ENCODE data around the gene TMIE. TPM values are rescaled to one million over a fixed set of nuclear protein-coding genes. Genes with fewer than 3 reads are reported as not detected.
A peak's percentile ranks its signal among the peaks of the same experiment; 100 is the strongest.

TMIE gene
- total and polyA plus RNA-seq, 9 of the 15 experiments (the other 6 are each of a cell fraction or from before 2014, with no cell fraction given), result not detected

GRCh38 chr3:46685446-46685845 is 15.7 kb upstream of the TMIE start:
- ChIA-PET POLR2A (interaction anchor here (0.7 kb wide), 1 partner anchor 370 kb away, joined by 3 read pairs; no protein-coding TSS in a partner anchor), CTCF (ENCODE audit: low intra/inter-chr PET ratio) (no interaction called here)
- FAIRE-seq, result no peak
- 4% methylated on average over 9 of the region's 9 CpGs for WGBS (ENCODE audit: insufficient coverage, low coverage, missing lambda C conversion rate)
- H2AFZ ChIP-seq (ENCODE audit: low read depth, low read length), result no peak overlapping the region
- no peak overlapping the region for H3K4me3 ChIP-seq
- no peak overlapping the region for H3K27ac ChIP-seq (ENCODE audit: extremely low read depth, low read depth, low read length)
- intact Hi-C loops (cut with micrococcal nuclease), result no loop called here
- peak; percentile 35; the same call in 2 of the 3 replicates for ATAC-seq
- H3K9me3 ChIP-seq (replicated peaks; ENCODE audit: control insufficient read depth, insufficient read depth, low read depth, low read length), result no peaks in the 10 kb centered on the region
- TF ChIP-seq ZNF23 (CRISPR knock-in tag; IDR thresholded peaks at IDR 0.05) (no peak), ZNF175 (CRISPR knock-in tag; IDR thresholded peaks at IDR 0.05; ENCODE audit: low read depth) (no peak), ZNF408 (CRISPR knock-in tag; IDR thresholded peaks at IDR 0.05; ENCODE audit: low read depth) (no peak)
- TF ChIP-seq, protein P1, sequence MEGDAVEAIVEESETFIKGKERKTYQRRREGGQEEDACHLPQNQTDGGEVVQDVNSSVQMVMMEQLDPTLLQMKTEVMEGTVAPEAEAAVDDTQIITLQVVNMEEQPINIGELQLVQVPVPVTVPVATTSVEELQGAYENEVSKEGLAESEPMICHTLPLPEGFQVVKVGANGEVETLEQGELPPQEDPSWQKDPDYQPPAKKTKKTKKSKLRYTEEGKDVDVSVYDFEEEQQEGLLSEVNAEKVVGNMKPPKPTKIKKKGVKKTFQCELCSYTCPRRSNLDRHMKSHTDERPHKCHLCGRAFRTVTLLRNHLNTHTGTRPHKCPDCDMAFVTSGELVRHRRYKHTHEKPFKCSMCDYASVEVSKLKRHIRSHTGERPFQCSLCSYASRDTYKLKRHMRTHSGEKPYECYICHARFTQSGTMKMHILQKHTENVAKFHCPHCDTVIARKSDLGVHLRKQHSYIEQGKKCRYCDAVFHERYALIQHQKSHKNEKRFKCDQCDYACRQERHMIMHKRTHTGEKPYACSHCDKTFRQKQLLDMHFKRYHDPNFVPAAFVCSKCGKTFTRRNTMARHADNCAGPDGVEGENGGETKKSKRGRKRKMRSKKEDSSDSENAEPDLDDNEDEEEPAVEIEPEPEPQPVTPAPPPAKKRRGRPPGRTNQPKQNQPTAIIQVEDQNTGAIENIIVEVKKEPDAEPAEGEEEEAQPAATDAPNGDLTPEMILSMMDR (IDR thresholded peaks at IDR 0.05 in 2 of 3, conservative IDR thresholded peaks at IDR 0.05 in 1 of 3; ENCODE audit: insufficient read depth in 2 of 3, low read depth in 1 of 3, low read length in 3 of 3), result peak in 2 of 3 experiments; percentile 19 to 24; a peak in 1 of 6 replicates
- no peak overlapping the region for H3K9ac ChIP-seq (ENCODE audit: insufficient read depth in 1 of 2, low read depth in 2 of 2, low read length in 2 of 2)
- no peak overlapping the region for H3K4me2 ChIP-seq (ENCODE audit: insufficient read depth, low read length)
- peaks cover 5% of the 10 kb centered on the region for H3K9me1 ChIP-seq (ENCODE audit: control insufficient read depth, insufficient read depth, low read length)
- H3K27me3 ChIP-seq (ENCODE audit: control insufficient read depth in 2 of 2, insufficient read depth in 2 of 2, low read length in 2 of 2), result peaks cover 24 to 97% of the 10 kb centered on the region in 2 experiments; a peak in 4 of 5 replicates
- DNase-seq (ENCODE audit: extremely low read depth in 1 of 4, low spot score in 3 of 4), result no peak
- H3K36me3 ChIP-seq (ENCODE audit: control insufficient read depth, insufficient read depth, low read length), result no peaks in the 10 kb centered on the region
- peaks cover 0 to 4% of the 10 kb centered on the region in 2 experiments; a peak in 1 of 5 replicates for H3K4me1 ChIP-seq (replicated peaks in 1 of 2; ENCODE audit: control insufficient read depth in 2 of 2, insufficient read depth in 2 of 2, low read length in 2 of 2)
- BruUV-seq (replicated peaks), result no TSS peak
- no peaks in the 10 kb centered on the region for H3K79me2 ChIP-seq (ENCODE audit: control insufficient read depth, insufficient read depth, low read length)
- H4K20me1 ChIP-seq (replicated peaks; ENCODE audit: control insufficient read depth, insufficient read depth, low read length), result peaks cover 25% of the 10 kb centered on the region
- in situ Hi-C loops (cut with MboI), result no loop called here

Data from K562 (cell line).